GM18861 (cell line): Measurements from ENCODE around the gene IL6ST.
A peak's percentile ranks its signal among the peaks of the same experiment; 100 is the strongest.

ENCODE experiments used
- ATAC-seq: cut with Tn5 transposase; IDR thresholded peaks from one replicate; pipeline ENCODE4 v1.9.1; 2021; ENCODE audit not compliant: unreplicated experiment

Gene IL6ST

GRCh38 chr5:55900068-55900467 is 94.7 kb downstream of the IL6ST start:
- ATAC-seq, result peak; percentile 42

- ATAC-seq, result no peak
Observed at GRCh38 chr5:55899344-55899743, 95.4 kb downstream of the IL6ST start.

DNA sequence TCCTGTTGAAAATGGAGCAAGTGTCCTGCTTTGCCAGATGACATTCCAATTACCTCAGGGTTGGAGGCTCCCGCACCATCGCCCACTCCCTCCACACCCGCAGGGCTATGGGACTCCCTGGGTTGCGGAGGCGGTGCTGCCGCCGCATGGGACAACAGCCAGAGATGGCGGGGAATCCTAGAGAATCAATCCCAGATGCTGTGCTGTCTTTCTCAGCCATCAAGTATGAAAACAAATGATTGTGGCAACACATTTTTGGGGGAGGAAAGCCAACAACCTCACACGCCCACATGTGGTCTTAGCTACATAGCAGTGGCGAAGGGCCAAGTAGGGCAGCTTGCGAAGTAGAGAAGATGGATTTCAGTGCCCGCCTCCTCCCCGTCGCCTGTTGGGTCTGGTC is 96.9 kb downstream of the IL6ST start:
- no peak for ATAC-seq

GRCh38 chr5:55897206-55897894 is 97.4 kb downstream of the IL6ST start:
- ATAC-seq, result no peak

- ATAC-seq, result no peak
Observed at GRCh38 chr5:55896663-55897062, 98.1 kb downstream of the IL6ST start.

GRCh38 chr5:55896238-55896637 is 98.5 kb downstream of the IL6ST start:
- no peak for ATAC-seq

GRCh38 chr5:55895346-55895745 is 99.4 kb downstream of the IL6ST start:
- no peak for ATAC-seq

DNA sequence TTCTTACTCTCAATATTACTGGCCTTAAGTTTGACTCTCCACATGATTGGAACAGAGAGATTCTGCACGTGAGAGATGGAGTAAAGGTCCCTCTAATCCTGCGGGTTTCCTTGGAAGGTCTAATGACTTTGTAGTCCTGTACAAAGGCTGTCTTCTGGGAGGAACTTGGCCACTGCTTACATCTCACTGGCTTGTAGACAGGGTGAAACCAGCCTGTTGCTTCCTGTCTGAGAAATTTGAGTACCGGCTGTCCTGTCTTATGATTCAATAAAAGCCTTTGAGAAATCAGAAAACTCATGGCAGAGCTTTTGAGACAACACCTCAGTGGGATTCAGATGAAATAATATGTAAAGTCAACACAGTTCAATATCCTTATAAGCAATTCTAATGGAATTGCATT is 100.6 kb downstream of the IL6ST start:
- ATAC-seq, result no peak

GRCh38 chr5:55892479-55892878 is 102.3 kb downstream of the IL6ST start:
- ATAC-seq, result no peak

DNA sequence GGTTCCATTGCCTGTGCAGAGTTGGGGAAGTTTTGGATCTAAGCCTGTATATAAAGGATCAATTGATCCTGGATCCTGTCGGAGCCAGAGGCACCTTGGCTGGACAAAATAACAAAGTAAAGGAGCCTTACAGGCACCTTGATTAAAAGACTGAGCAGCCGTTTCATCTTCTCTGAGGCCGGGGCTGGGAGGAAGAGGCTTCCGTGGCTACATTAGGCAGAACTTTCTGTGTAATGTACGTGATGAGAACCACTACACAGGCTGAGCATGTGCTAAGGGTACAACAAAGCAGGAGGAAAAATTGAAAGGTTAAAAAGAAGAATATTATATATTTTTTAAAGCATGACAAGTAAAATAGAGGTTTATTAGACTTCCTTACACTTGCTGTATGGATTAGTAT is 106.6 kb downstream of the IL6ST start:
- no peak for ATAC-seq

GRCh38 chr5:55885359-55885758 is 109.4 kb downstream of the IL6ST start:
- ATAC-seq, result no peak
